Stromal cell of bone marrow (primary cell): ENCODE results near the gene KMT2B.
"Not testable (repeated sequence)": the region's sequence is repeated elsewhere in the genome, so short reads cannot be mapped to it uniquely, and the experiment has no call there.

ENCODE experiments used
- DNase-seq: peaks from one replicate; pipeline ENCODE4 v3.0.0-alpha.2; 2012; ENCODE audit warnings: low read depth

Gene KMT2B

DNA sequence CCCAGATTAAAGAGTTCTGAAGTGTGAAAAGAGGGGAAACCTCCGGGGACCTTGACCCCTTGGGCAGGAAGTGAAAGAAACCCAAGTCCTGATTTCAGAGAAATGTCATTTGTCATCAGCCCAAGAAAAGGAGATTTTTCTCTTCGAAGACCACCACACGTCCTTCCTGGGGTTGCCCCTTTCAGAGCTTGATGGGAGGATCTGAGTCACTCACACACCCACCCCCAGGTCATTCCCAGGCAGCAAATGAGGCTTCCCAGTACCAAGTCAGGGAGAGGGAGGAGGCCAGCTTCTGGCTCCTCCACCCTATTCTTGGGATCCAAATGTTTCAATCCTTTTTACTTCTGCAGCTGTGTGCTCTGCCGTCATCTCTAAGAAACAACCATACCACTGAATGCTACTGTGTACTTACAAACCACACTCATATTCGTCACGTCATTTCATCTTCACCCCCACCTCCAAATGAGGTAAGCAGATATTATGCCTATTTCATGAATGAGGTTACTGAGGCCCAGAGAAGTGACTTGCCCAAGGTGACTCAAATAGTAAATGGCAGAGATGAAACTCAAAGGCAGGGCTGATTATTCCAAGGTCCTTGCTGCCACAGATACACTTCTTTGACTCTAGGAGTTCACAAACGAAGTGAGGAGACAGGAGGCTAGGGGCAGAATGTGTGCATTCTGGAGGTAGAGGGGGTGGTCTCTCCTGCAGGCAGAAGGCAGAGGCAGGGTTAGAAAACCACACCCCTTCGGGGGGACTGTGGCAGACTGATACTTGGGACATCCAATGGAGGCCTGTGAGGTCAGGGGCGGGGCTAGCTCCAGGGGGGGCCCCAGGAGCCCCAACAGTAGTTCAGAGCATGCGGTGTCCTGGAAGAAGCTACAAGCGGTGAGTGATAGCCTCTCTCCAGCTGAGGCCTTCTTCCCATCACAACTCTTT, 5.0 kb upstream of the KMT2B start:
- DNase-seq = no peak

- DNase-seq = no peak
Measured at GRCh38 chr19:35713506-35713850, 4.3 kb upstream of the KMT2B start.

- DNase-seq = no peak
Measured at GRCh38 chr19:35713904-35714495, 3.8 kb upstream of the KMT2B start.

DNA sequence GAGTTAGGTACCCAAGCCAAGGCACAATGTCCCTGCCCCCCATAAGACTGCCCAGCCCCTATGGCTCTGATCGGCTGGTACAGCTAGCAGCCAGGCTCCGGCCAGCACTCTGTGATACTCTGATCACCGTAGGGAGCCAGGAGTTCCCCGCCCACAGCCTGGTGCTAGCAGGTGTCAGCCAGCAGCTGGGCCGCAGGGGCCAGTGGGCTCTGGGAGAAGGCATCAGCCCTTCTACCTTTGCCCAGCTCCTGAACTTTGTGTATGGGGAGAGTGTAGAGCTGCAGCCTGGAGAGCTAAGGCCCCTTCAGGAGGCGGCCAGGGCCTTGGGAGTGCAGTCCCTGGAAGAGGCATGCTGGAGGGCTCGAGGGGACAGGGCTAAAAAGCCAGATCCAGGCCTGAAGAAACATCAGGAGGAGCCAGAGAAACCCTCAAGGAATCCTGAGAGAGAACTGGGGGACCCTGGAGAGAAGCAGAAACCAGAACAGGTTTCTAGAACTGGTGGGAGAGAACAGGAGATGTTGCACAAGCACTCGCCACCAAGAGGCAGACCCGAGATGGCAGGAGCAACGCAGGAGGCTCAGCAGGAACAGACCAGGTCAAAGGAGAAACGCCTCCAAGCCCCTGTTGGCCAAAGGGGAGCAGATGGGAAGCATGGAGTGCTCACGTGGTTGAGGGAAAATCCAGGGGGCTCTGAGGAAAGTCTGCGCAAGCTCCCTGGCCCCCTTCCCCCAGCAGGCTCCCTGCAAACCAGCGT, 3.0 kb upstream of the KMT2B start:
- DNase-seq = no peak

DNA sequence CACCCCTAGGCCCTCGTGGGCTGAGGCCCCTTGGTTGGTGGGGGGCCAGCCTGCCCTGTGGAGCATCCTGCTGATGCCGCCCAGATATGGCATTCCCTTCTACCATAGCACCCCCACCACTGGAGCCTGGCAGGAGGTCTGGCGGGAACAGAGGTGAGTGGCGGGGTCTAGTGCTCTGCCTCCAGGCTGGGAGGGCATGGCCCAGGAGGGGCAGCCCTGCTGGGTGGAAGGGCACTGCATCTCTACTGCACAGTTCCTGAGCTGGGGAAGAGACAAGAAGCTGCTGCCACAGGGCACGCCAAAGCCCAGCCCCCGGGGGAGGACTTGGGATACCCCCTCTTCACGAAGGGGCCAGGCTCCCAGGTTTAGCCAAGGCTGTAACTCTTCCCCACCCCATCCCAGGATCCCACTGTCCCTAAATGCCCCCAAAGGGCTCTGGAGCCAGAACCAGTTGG, 2.4 kb upstream of the KMT2B start:
- DNase-seq = no peak

GRCh38 chr19:35715981-35716800, 1.6 kb upstream of the KMT2B start:
- no peak for DNase-seq

DNA sequence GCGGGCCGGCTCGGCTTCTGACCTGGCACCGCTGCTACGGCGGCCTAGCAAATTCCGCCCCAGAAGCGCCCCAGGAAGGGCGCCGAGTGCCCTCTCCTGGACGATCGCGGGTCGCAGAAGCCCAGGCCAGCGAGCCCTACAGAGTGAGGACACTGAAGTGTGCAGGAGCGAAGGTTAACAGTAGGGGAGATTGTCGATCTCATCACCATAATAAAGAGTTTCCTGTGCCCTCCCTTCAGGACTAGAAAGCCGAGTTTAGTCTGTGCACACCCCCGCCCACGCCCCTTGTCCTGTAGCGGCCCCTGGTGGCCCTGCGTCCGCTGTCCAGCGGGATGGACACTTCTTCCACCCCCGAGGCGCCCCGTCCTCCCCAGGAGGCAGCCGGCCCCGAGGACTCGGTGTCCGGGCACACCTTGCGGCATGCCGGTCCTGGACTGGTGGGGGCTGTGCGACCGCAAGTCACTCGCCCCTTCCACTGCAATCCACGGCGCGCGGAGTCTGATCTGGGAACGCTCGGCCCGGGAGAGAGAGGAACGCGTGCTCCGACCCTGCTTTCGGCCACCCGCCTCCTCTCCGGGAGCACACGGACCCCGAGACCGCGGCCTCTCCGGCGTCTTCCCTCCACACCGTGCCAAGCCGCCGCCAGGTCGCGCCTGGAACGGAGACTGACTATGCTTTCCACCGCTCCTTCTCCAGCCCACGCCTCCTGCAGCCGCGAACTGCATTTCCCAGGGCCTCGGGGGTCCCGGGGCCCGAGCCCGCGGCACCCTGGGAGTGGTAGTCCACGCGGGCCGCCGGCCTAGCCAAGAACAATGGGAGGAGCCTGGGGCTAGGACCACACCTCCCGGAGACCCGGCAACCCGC, 770 bp upstream of the KMT2B start:
- DNase-seq = peak; percentile 92

DNA sequence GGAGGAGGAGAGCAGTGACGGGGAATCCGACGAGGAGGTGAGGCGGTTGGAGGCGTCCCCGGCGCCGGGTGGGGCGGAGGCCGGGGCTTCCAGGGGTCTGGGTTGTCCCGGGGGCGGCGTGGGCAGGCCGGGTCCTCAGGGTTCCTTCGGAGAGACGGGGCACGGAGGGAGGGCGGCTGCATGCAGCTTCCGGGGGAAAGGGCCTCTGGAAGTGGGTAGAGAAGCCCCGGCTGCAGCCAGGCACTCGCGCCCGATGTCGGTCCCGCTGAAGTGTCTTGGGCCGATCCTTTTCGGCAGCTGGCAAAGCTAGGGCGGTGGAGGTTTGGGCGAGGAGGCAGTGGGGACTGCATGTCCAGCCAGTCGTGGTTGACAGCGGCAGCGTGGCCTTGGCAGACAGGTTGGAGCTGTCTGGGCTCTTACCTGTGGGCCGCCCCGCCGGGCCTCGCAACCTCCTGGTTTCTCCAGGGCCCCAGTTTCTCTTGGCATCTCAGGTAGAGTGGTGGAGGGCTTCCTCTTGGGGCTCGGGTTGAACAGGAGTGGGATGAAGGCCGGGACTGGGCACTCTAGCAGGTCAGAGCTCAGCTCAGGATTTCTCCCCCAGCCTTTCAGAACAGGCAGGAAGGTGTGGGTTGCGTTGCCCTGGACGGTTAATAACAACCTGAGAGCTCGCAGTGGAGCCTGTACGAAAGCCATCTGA, 690 bp downstream of the KMT2B start:
- no peak for DNase-seq

GRCh38 chr19:35719402-35720162, 1.8 kb downstream of the KMT2B start:
- no peak for DNase-seq

GRCh38 chr19:35720163-35720524, 2.3 kb downstream of the KMT2B start:
- no peak for DNase-seq

DNA sequence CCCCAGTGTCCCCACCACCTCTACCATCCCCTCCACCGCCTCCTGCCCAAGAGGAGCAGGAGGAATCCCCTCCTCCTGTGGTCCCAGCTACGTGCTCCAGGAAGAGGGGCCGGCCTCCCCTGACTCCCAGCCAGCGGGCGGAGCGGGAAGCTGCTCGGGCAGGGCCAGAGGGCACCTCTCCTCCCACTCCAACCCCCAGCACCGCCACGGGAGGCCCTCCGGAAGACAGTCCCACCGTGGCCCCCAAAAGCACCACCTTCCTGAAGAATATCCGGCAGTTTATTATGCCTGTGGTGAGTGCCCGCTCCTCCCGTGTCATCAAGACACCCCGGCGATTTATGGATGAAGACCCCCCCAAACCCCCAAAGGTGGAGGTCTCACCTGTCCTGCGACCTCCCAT, 2.8 kb downstream of the KMT2B start:
- no peak for DNase-seq

DNA sequence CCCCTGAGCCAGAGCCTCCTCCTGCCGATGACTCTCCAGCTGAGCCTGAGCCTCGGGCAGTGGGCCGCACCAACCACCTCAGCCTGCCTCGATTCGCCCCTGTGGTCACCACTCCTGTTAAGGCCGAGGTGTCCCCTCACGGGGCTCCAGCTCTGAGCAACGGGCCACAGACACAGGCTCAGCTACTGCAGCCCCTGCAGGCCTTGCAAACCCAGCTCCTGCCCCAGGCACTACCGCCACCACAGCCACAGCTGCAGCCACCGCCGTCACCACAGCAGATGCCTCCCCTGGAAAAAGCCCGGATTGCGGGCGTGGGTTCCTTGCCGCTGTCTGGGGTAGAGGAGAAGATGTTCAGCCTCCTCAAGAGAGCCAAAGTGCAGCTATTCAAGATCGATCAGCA, 3.6 kb downstream of the KMT2B start:
- no peak for DNase-seq

DNA sequence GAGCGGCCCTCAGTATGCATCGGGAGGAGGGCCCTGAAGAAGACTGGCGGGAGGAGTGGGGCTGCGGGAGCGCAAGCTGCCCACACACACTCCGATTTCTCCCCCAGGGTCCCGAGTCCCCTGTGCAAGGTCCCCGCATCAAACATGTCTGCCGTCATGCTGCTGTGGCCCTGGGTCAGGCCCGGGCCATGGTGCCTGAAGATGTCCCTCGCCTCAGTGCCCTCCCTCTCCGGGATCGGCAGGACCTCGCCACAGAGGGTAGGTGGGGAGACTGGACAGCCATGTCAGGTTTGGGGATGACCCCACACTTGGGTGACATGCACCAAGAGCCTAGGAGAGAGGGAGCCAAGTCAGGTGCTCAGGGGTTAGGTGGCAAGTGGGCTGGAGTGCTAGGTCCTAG, 4.7 kb downstream of the KMT2B start:
- DNase-seq = no peak

- DNase-seq = no peak
Measured at GRCh38 chr19:35722897-35723296, 5.1 kb downstream of the KMT2B start.

DNA sequence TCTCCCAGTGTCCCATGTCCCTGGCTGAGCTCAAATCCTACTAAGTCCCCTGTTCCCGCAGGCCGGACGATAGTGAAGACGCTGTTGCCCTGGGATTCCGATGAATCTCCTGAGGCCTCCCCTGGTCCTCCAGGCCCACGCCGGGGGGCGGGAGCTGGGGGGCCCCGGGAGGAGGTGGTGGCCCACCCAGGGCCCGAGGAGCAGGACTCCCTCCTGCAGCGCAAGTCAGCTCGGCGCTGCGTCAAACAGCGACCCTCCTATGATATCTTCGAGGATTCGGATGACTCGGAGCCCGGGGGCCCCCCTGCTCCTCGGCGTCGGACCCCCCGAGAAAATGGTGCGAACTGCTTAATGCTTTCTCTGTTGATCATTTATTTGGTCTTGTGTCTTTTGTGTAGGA, 5.9 kb downstream of the KMT2B start:
- DNase-seq = no peak

GRCh38 chr19:35724132-35724531, 6.3 kb downstream of the KMT2B start:
- not testable (repeated sequence) for DNase-seq

DNA sequence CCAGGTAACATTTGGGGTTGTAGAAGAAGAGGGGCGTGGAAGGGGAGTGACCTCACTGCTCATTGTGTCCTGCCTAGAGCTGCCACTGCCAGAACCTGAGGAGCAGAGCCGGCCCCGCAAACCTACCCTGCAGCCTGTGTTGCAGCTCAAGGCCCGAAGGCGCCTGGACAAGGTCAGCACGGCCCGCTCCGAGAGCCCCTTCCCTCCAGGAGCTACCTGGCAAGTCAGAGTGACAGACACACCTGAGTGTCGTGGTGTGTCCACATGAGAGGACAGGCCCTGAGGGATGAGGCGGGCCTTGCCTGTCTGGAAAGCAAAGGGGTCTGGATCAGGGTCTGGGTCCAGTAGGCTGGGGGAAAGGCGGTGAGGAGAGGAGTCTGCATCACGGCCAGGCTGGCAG, 6.8 kb downstream of the KMT2B start:
- DNase-seq = no peak

DNA sequence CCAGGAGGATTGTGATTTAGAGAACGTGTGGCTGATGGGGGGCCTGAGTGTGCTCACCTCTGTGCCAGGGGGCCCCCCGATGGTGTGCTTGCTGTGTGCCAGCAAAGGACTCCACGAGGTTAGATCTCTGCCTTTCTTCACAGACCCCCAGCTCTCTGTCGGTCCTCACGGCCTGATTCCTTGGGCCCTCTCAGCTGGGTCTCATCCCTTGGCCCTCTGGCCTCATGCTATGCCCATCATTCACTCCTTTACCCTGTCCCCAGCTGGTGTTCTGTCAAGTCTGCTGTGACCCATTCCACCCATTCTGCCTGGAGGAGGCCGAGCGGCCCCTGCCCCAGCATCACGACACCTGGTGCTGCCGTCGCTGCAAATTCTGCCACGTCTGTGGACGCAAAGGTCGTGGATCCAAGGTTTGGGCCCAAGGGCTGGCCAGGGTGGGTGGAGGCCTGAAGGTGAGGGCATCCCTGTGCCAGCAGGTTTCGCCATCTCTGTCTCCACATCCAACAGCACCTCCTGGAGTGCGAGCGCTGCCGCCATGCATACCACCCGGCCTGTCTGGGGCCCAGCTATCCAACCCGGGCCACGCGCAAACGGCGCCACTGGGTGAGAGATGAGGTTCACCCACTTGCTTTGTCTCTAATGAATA, 7.5 kb downstream of the KMT2B start:
- no peak for DNase-seq
